B cell (primary cell): ENCODE measurements around the gene PGAP3. TPM values are rescaled to one million over a fixed set of nuclear protein-coding genes. Genes with fewer than 3 reads are reported as not detected.

ENCODE experiments used
- ATAC-seq: fragments of 200-7000 bp; cut with Tn5 transposase; one replicate; pipeline ENCODE4 v1.10.0; 2021; ENCODE audit warnings: low read depth, mild to moderate bottlenecking, moderate number of reproducible peaks, moderate library complexity
- CTCF ChIA-PET: fragments of 350-600 bp; sonication (Branson Sonifier 250); formaldehyde crosslinking; loops from one replicate; lab custom pipeline; 2021; ENCODE audit warnings: antibody characterized with exemption, inconsistent platforms; lab: Charles Lee
- POLR2A ChIA-PET: fragments of 350-600 bp; sonication (Branson Sonifier 250); formaldehyde crosslinking; loops from one replicate; lab custom pipeline; 2021; ENCODE audit warnings: antibody characterized with exemption; lab: Charles Lee
- DNase-seq: peaks from one replicate; pipeline ENCODE4 v3.0.0; 2013
- H2AFZ ChIP-seq: 2 replicates; pipeline ENCODE4 v1.6.1; 2012; ENCODE audit warnings: mild to moderate bottlenecking, low read depth, low read length; ENCODE audit not compliant: insufficient read depth, poor library complexity, severe bottlenecking
- H3K27ac ChIP-seq, 2 donors: 1 replicate in 1 of 2; 2 replicates in 1 of 2; pipeline ENCODE4 v1.5.1; 2012 to 2013; ENCODE audit warnings: low read length in 2 of 2, mild to moderate bottlenecking in 2 of 2, moderate library complexity in 1 of 2
- H3K27me3 ChIP-seq, 4 experiments: fragments of 200-600 bp in 1 of 4; sonication (generic) in 1 of 4; replicated peaks in 1 of 4; 1 replicate in 2 of 4; 2 replicates in 2 of 4; pipeline versions ENCODE4 v1.6.1 to v1.7.0; 2013 to 2016; ENCODE audit warnings: low read length in 3 of 4, mild to moderate bottlenecking in 2 of 4, mixed read lengths in 1 of 4, moderate library complexity in 1 of 4; ENCODE audit not compliant: insufficient read depth in 4 of 4, control insufficient read depth in 3 of 4; ENCODE audit errors: control extremely low read depth in 1 of 4
- H3K36me3 ChIP-seq, 2 experiments: replicated peaks in 1 of 2; 1 replicate in 1 of 2; 2 replicates in 1 of 2; pipeline versions ENCODE4 v1.6.1 to v1.7.1; 2013; ENCODE audit warnings: low read length in 1 of 2; ENCODE audit not compliant: insufficient read depth in 2 of 2, control insufficient read depth in 1 of 2; ENCODE audit errors: control extremely low read depth in 1 of 2, extremely low read depth in 1 of 2
- H3K4me1 ChIP-seq, 2 donors: fragments of 200-600 bp in 1 of 2; sonication (generic) in 1 of 2; 1 replicate in 1 of 2; 2 replicates in 1 of 2; pipeline versions ENCODE4 v1.5.1 to v1.6.1; 2013 to 2017; ENCODE audit warnings: low read length in 2 of 2; ENCODE audit not compliant: control insufficient read depth in 2 of 2, insufficient read depth in 2 of 2
- H3K4me2 ChIP-seq: replicated peaks from 2 replicates; pipeline ENCODE3; 2012; ENCODE audit warnings: mild to moderate bottlenecking, low read depth, low read length; ENCODE audit not compliant: poor library complexity, severe bottlenecking
- H3K4me3 ChIP-seq, 5 experiments: fragments of 200-600 bp in 1 of 5; sonication (generic) in 1 of 5; 1 replicate in 3 of 5; 2 replicates in 2 of 5; pipeline versions ENCODE4 v1.5.1 to v1.7.0; 2011 to 2016; ENCODE audit warnings: low read length in 4 of 5, mild to moderate bottlenecking in 4 of 5, low read depth in 2 of 5, control low read depth in 1 of 5, moderate library complexity in 1 of 5; ENCODE audit not compliant: insufficient read depth in 1 of 5; ENCODE audit errors: control extremely low read depth in 1 of 5, extremely low read depth in 1 of 5
- H3K79me2 ChIP-seq: fragments of 200-600 bp; sonication (generic); one replicate; pipeline ENCODE4 v1.6.0; 2016; ENCODE audit warnings: low read length; ENCODE audit not compliant: control insufficient read depth, insufficient read depth
- H3K9ac ChIP-seq: fragments of 200-600 bp; sonication (generic); 2 replicates; pipeline ENCODE4 v1.6.1; 2017; ENCODE audit warnings: mild to moderate bottlenecking, low read length, moderate library complexity
- H3K9me3 ChIP-seq, 3 donors: one replicate each; pipeline versions ENCODE4 v1.6.1 to v1.7.1; 2013; ENCODE audit warnings: low read length in 2 of 3; ENCODE audit not compliant: control insufficient read depth in 2 of 3, insufficient read depth in 1 of 3; ENCODE audit errors: control extremely low read depth in 1 of 3
- H4K20me1 ChIP-seq: 2 replicates; pipeline ENCODE4 v1.6.0; 2012; ENCODE audit warnings: mild to moderate bottlenecking, low read length; ENCODE audit not compliant: insufficient read depth, control insufficient read depth, poor library complexity, severe bottlenecking
- H3K27ac Mint-ChIP-seq: one replicate; pipeline ENCODE4 v1.8.0; 2021; ENCODE audit warnings: mixed read lengths
- H3K27me3 Mint-ChIP-seq: one replicate; pipeline ENCODE4 v1.8.0; 2021; ENCODE audit warnings: mixed read lengths
- H3K4me1 Mint-ChIP-seq: one replicate; pipeline ENCODE4 v1.8.0; 2021; ENCODE audit warnings: mixed read lengths
- H3K4me3 Mint-ChIP-seq: one replicate; pipeline ENCODE4 v1.8.0; 2021; ENCODE audit warnings: mixed read lengths
- H3K9me3 Mint-ChIP-seq: one replicate; pipeline ENCODE4 v1.8.0; 2022; ENCODE audit warnings: mixed read lengths; ENCODE audit not compliant: insufficient read depth
- EZH2 ChIP-seq: IDR thresholded peaks from 2 replicates; pipeline ENCODE4 v1.6.1; 2012; ENCODE audit warnings: borderline replicate concordance, low read depth, mild to moderate bottlenecking, moderate library complexity, low read length; ENCODE audit not compliant: insufficient read depth, poor library complexity, severe bottlenecking
- WGBS: methylation state at CpG from one replicate; pipeline ENCODE4 v1.1.5; 2013; ENCODE audit warnings: missing lambda C conversion rate; ENCODE audit not compliant: insufficient coverage; 5-methylcytosine and 5-hydroxymethylcytosine counted together
- intact Hi-C: fragments of 100-400 bp; cut with micrococcal nuclease; formaldehyde crosslinking; loops from one replicate; pipeline ENCODE4 v1.10.0; 2022
- polyA plus RNA-seq: library from polyadenylated mRNA; depleted of rRNA; stranded (reverse); fragments of >200 nt; gene quantifications from 2 replicates; pipeline ENCODE4 v1.2.3, GENCODE V29; 2012
- total RNA-seq, 2 donors: library from RNA; stranded (reverse); fragments of 120-200 nt in 1 of 2; gene quantifications; 1 replicate in 1 of 2; 2 replicates in 1 of 2; pipeline versions ENCODE4 v1.2.3 to v1.2.4, GENCODE V29; 2013 to 2022
- TF ChIP-seq, protein P1 (sequence below): fragments of 200-600 bp; IDR thresholded peaks from one replicate; pipeline ENCODE4 v1.8.0; 2022; ENCODE audit warnings: antibody characterized with exemption, mild to moderate bottlenecking

The PGAP3 gene
- total and polyA plus RNA-seq, 2 donors (not counting 1 experiment from before 2014, with no cell fraction given), result 27.4 to 34.3 TPM

DNA sequence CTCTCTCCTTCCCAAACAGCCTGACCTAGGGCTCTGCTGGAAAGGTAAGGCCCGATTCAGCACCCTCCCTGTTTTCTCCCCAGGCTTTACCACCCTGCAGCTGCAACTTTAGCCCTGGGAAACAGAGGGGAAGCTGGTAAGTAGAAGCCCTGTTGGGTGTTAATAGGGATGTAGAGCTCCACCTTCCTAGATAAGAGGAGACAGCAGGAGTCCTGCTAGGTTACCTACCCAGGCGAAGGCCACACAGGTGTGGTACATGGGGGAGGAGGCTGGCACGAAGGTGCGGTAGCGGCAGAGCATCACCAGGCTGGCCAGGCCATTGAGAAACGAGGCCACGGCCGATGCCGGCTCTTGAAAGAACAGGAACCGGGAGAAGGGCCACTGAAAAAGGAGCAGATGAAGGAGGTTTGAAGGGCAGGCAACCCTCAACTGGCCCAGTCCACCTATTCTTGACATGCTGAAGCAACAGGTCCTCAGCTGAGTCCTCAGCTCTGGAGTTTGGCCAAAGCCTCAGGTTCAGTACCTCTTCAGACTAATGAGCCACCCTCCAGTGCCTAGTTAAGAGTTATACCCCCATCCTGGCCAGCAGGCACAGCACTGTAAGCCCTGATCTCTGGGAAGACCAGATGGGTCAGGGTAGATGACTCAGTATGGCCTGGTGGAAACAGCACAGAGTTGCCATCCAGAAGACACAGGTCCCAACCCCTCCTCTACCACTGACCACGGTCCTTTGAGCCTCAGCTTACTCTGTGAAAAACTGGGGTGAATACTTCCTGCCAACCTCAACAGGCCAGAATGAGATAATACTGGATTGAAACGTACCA, 3.3 kb downstream of the PGAP3 start:
- POLR2A ChIA-PET, result interaction anchor here (0.6 kb wide), 1 partner anchor 130 kb away, joined by 6 read pairs; no protein-coding TSS in a partner anchor
- CTCF ChIA-PET, result interaction anchor here (0.9 to 1.4 kb wide), 2 partner anchors 8 to 12 kb away, joined by 3 to 6 read pairs; no protein-coding TSS in a partner anchor
- peaks cover 0 to 16% of the 10 kb centered on the region in 2 experiments for H3K36me3 ChIP-seq
- intact Hi-C loops, result loop anchor here (5.0 kb wide), 1 partner anchor 222 kb away; the partner anchor contains the start of gene CDK12
- H3K27me3 Mint-ChIP-seq, result no peaks in the 10 kb centered on the region
- H3K9me3 ChIP-seq, result no peaks in the 10 kb centered on the region
- ATAC-seq (no peak), DNase-seq (no peak)
- no peak overlapping the region for H3K4me3 ChIP-seq
- H3K4me3 Mint-ChIP-seq, result no peak overlapping the region
- WGBS, result 94% methylated on average over 11 of the region's 12 CpGs
- H3K4me1 ChIP-seq, result peaks cover 26 to 33% of the 10 kb centered on the region in 2 donors
- no peak overlapping the region for H3K27ac Mint-ChIP-seq
- H3K9ac ChIP-seq, result no peak overlapping the region
- no peak overlapping the region for H3K27ac ChIP-seq
- H4K20me1 ChIP-seq, result no peaks in the 10 kb centered on the region
- H3K4me2 ChIP-seq, result no peak overlapping the region
- no peaks in the 10 kb centered on the region for H3K27me3 ChIP-seq
- H3K4me1 Mint-ChIP-seq, result peaks cover 35% of the 10 kb centered on the region
- H2AFZ ChIP-seq, result no peak overlapping the region
- H3K79me2 ChIP-seq, result no peaks in the 10 kb centered on the region
- TF ChIP-seq, protein P1, sequence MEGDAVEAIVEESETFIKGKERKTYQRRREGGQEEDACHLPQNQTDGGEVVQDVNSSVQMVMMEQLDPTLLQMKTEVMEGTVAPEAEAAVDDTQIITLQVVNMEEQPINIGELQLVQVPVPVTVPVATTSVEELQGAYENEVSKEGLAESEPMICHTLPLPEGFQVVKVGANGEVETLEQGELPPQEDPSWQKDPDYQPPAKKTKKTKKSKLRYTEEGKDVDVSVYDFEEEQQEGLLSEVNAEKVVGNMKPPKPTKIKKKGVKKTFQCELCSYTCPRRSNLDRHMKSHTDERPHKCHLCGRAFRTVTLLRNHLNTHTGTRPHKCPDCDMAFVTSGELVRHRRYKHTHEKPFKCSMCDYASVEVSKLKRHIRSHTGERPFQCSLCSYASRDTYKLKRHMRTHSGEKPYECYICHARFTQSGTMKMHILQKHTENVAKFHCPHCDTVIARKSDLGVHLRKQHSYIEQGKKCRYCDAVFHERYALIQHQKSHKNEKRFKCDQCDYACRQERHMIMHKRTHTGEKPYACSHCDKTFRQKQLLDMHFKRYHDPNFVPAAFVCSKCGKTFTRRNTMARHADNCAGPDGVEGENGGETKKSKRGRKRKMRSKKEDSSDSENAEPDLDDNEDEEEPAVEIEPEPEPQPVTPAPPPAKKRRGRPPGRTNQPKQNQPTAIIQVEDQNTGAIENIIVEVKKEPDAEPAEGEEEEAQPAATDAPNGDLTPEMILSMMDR, result no peak
- TF ChIP-seq EZH2, result no peak
- H3K9me3 Mint-ChIP-seq, result no peaks in the 10 kb centered on the region
